ENCODE measurements around the gene PSD4.

PSD4 gene

GRCh38 chr2:113237604-113238160 lies 63.9 kb downstream of the PSD4 start:
- peaks cover 18% of the 10 kb centered on the region for H3K79me2 ChIP-seq (ENCODE audit: low read length)
- H4K20me1 ChIP-seq (ENCODE audit: insufficient read depth, low read length): no peaks in the 10 kb centered on the region
- no peak overlapping the region for H2AFZ ChIP-seq (ENCODE audit: low read length)
- H3K9me3 ChIP-seq (replicated peaks; ENCODE audit: insufficient read depth, low read length): no peaks in the 10 kb centered on the region
- H3K9me2 ChIP-seq (replicated peaks; ENCODE audit: insufficient read depth, low read length): no peaks in the 10 kb centered on the region
- no peak overlapping the region for H3K27ac ChIP-seq (ENCODE audit: low read length)
- H3K36me3 ChIP-seq (replicated peaks; ENCODE audit: insufficient read depth, low read length): no peaks in the 10 kb centered on the region
- TF ChIP-seq EZH2 (optimal IDR thresholded peaks at IDR 0.05; ENCODE audit: low read depth, low read length): no peak
- no peak for TF ChIP-seq EZH2phosphoT487 (IDR thresholded peaks at IDR 0.05; ENCODE audit: low read length)
- TF ChIP-seq CTCF (IDR thresholded peaks at IDR 0.05; ENCODE audit: low read length): no peak
- H3K4me2 ChIP-seq (ENCODE audit: low read depth, low read length): no peak overlapping the region
- H3K9ac ChIP-seq (ENCODE audit: low read length): no peak overlapping the region
- no peaks in the 10 kb centered on the region for H3K4me1 ChIP-seq (ENCODE audit: low read length)
- H3F3A ChIP-seq (ENCODE audit: insufficient read depth, low read length): no peaks in the 10 kb centered on the region
- no peak overlapping the region for H3K4me3 ChIP-seq (ENCODE audit: low read length)
- DNase-seq: no peak
- H3K27me3 ChIP-seq (replicated peaks; ENCODE audit: insufficient read depth, low read length): no peaks in the 10 kb centered on the region

GRCh38 chr2:113238871-113239839 lies 65.4 kb downstream of the PSD4 start:
- H3K79me2 ChIP-seq (ENCODE audit: low read length): peaks cover 18% of the 10 kb centered on the region
- no peaks in the 10 kb centered on the region for H3K4me1 ChIP-seq (ENCODE audit: low read length)
- no peak for TF ChIP-seq EZH2phosphoT487 (IDR thresholded peaks at IDR 0.05; ENCODE audit: low read length)
- TF ChIP-seq EZH2 (optimal IDR thresholded peaks at IDR 0.05; ENCODE audit: low read depth, low read length): no peak
- TF ChIP-seq CTCF (IDR thresholded peaks at IDR 0.05; ENCODE audit: low read length): no peak
- no peak overlapping the region for H2AFZ ChIP-seq (ENCODE audit: low read length)
- H3K9me3 ChIP-seq (replicated peaks; ENCODE audit: insufficient read depth, low read length): no peaks in the 10 kb centered on the region
- no peak overlapping the region for H3K9ac ChIP-seq (ENCODE audit: low read length)
- H3K4me2 ChIP-seq (ENCODE audit: low read depth, low read length): no peak overlapping the region
- H3K27ac ChIP-seq (ENCODE audit: low read length): no peak overlapping the region
- no peaks in the 10 kb centered on the region for H4K20me1 ChIP-seq (ENCODE audit: insufficient read depth, low read length)
- no peaks in the 10 kb centered on the region for H3K9me2 ChIP-seq (replicated peaks; ENCODE audit: insufficient read depth, low read length)
- no peak overlapping the region for H3K4me3 ChIP-seq (ENCODE audit: low read length)
- no peak for DNase-seq
- H3K36me3 ChIP-seq (replicated peaks; ENCODE audit: insufficient read depth, low read length): no peaks in the 10 kb centered on the region
- no peaks in the 10 kb centered on the region for H3K27me3 ChIP-seq (replicated peaks; ENCODE audit: insufficient read depth, low read length)
- H3F3A ChIP-seq (ENCODE audit: insufficient read depth, low read length): no peaks in the 10 kb centered on the region

GRCh38 chr2:113240150-113240914 lies 66.6 kb downstream of the PSD4 start:
- H3K4me2 ChIP-seq (ENCODE audit: low read depth, low read length): no peak overlapping the region
- no peaks in the 10 kb centered on the region for H4K20me1 ChIP-seq (ENCODE audit: insufficient read depth, low read length)
- no peaks in the 10 kb centered on the region for H3K9me2 ChIP-seq (replicated peaks; ENCODE audit: insufficient read depth, low read length)
- peak; percentile 27 for DNase-seq
- no peaks in the 10 kb centered on the region for H3F3A ChIP-seq (ENCODE audit: insufficient read depth, low read length)
- no peaks in the 10 kb centered on the region for H3K36me3 ChIP-seq (replicated peaks; ENCODE audit: insufficient read depth, low read length)
- no peak overlapping the region for H3K27ac ChIP-seq (ENCODE audit: low read length)
- H3K4me1 ChIP-seq (ENCODE audit: low read length): no peaks in the 10 kb centered on the region
- no peak overlapping the region for H3K9ac ChIP-seq (ENCODE audit: low read length)
- H3K27me3 ChIP-seq (replicated peaks; ENCODE audit: insufficient read depth, low read length): no peaks in the 10 kb centered on the region
- no peak overlapping the region for H3K4me3 ChIP-seq (ENCODE audit: low read length)
- H2AFZ ChIP-seq (ENCODE audit: low read length): no peak overlapping the region
- peaks cover 18% of the 10 kb centered on the region for H3K79me2 ChIP-seq (ENCODE audit: low read length)
- H3K9me3 ChIP-seq (replicated peaks; ENCODE audit: insufficient read depth, low read length): no peaks in the 10 kb centered on the region
- TF ChIP-seq EZH2phosphoT487 (IDR thresholded peaks at IDR 0.05; ENCODE audit: low read length) (no peak), CTCF (IDR thresholded peaks at IDR 0.05; ENCODE audit: low read length) (no peak), EZH2 (optimal IDR thresholded peaks at IDR 0.05; ENCODE audit: low read depth, low read length) (no peak)
